Transverse colon (tissue), 4 donors: Measurements from ENCODE around the gene LARP7. TPM values are rescaled to one million over a fixed set of nuclear protein-coding genes. Genes with fewer than 3 reads are reported as not detected.
"Not testable (repeated sequence)": the region's sequence is repeated elsewhere in the genome, so short reads cannot be mapped to it uniquely, and the experiment has no call there.

Experiments used
- DNase-seq: peaks from one replicate; pipeline ENCODE4 v3.0.0-alpha.2; 2019
- H3K27ac ChIP-seq, 4 donors: fragments of 200-600 bp; sonication (generic); 2 replicates each; pipeline ENCODE4 v1.5.1; 2016 to 2018; ENCODE audit warnings: inconsistent platforms in 4 of 4
- H3K27me3 ChIP-seq: fragments of 200-600 bp; sonication (generic); 2 replicates; pipeline ENCODE4 v1.5.1; 2017; ENCODE audit warnings: inconsistent platforms
- H3K36me3 ChIP-seq, 4 donors: fragments of 200-600 bp; sonication (generic); 2 replicates each; pipeline ENCODE4 v1.5.1; 2017 to 2019; ENCODE audit warnings: inconsistent platforms in 4 of 4
- H3K4me1 ChIP-seq, 4 donors: fragments of 200-600 bp; sonication (generic); 2 replicates each; pipeline ENCODE4 v1.5.1; 2017 to 2020; ENCODE audit warnings: inconsistent platforms in 4 of 4
- H3K4me3 ChIP-seq, 4 donors: fragments of 200-600 bp; sonication (generic); 1 replicate in 1 of 4; 2 replicates in 3 of 4; pipeline versions ENCODE4 v1.5.1 to v1.6.1; 2017 to 2019; ENCODE audit warnings: inconsistent platforms in 4 of 4
- H3K9me3 ChIP-seq, 2 donors: fragments of 200-600 bp; sonication (generic); 2 replicates each; pipeline ENCODE4 v1.5.1; 2017 to 2019; ENCODE audit warnings: inconsistent platforms in 2 of 2
- CTCF ChIP-seq, 5 experiments: fragments of 200-600 bp in 3 of 5; fragments of 450-650 bp in 2 of 5; sonication (generic) in 3 of 5; IDR thresholded peaks; 1 replicate in 2 of 5; 2 replicates in 3 of 5; pipeline ENCODE4 v1.5.1; 2016 to 2017; ENCODE audit warnings: antibody characterized with exemption in 5 of 5, inconsistent platforms in 3 of 5, mild to moderate bottlenecking in 2 of 5, moderate library complexity in 1 of 5
- EP300 ChIP-seq: sonication (generic); formaldehyde crosslinking; IDR thresholded peaks from one replicate; pipeline ENCODE4 v1.6.1; 2017; ENCODE audit warnings: antibody characterized with exemption, low read depth
- POLR2A ChIP-seq: fragments of 450-650 bp; IDR thresholded peaks from one replicate; pipeline ENCODE4 v1.6.1; 2016; ENCODE audit warnings: antibody characterized with exemption, mild to moderate bottlenecking, moderate library complexity
- POLR2AphosphoS5 ChIP-seq, 3 donors: sonication (generic); formaldehyde crosslinking; IDR thresholded peaks; one replicate each; pipeline ENCODE4 v1.6.1; 2016; ENCODE audit warnings: antibody characterized with exemption in 3 of 3
- WGBS, 2 donors: methylation state at CpG; one replicate each; pipeline ENCODE4 v1.1.5; 2018; ENCODE audit warnings: low coverage in 1 of 2; 5-methylcytosine and 5-hydroxymethylcytosine counted together
- in situ Hi-C, 4 donors: fragments of 200-750 bp; cut with MboI; loops; one replicate each; pipeline versions ENCODE4 v1.15.0 to v1.15.1; 2017; ENCODE audit warnings: low sequenced_read_pairs in 3 of 4, low pct_ligation_motif_present in 1 of 4, low pct_unique_long_range_greater_than_20kb in 1 of 4
- intact Hi-C: fragments of 100-400 bp; cut with DNase I; formaldehyde crosslinking; loops from one replicate; pipeline ENCODE4 v1.15.1; 2023; ENCODE audit warnings: low total_unique reads
- total RNA-seq, 4 donors: library from RNA; depleted of rRNA; stranded (reverse); fragments of >200 nt; gene quantifications; one replicate each; pipeline ENCODE4 v1.1.0, GENCODE V29; 2016

Gene LARP7
- total RNA-seq, 4 donors from 2014 or later: 33.3 to 75.4 (median 47.6) TPM

- H3K9me3 ChIP-seq: no peaks in the 10 kb centered on the region
- intact Hi-C loops (no loop called here), in situ Hi-C loops (loop anchor here in 3 of 4 donors (10.0 to 25.0 kb wide), 3 partner anchors 129 to 389 kb away; partner anchors contain the start of gene AP1AR (in 1 of the 3))
- no peak overlapping the region for H3K27ac ChIP-seq
- DNase-seq: no peak
- TF ChIP-seq CTCF (IDR thresholded peaks at IDR 0.05) (no peak), POLR2A (no peak), POLR2AphosphoS5 (IDR thresholded peaks at IDR 0.05) (no peak)
- no peaks in the 10 kb centered on the region for H3K27me3 ChIP-seq
- WGBS, 2 donors: 91 to 94% methylated on average over 4 of the region's 4 CpGs
- peaks cover 0 to 5% (median 0%) of the 10 kb centered on the region in 4 donors for H3K36me3 ChIP-seq
- H3K4me3 ChIP-seq: no peak overlapping the region
- H3K4me1 ChIP-seq: no peaks in the 10 kb centered on the region
These were observed 10.7 kb upstream of the LARP7 start for GRCh38 chr4:112626228-112626627.

GRCh38 chr4:112633477-112634235, 3.3 kb upstream of the LARP7 start:
- Histone ChIP-seq H3K4me3 (no peak overlapping the region), H3K27me3 (no peaks in the 10 kb centered on the region), H3K36me3 (no peaks in the 10 kb centered on the region), H3K9me3 (no peaks in the 10 kb centered on the region), H3K27ac (no peak overlapping the region), H3K4me1 (peaks cover 7 to 20% (median 11%) of the 10 kb centered on the region in 4 donors)
- DNase-seq: no peak
- intact Hi-C loops (loop anchor here (10.0 kb wide), 2 partner anchors 121 to 311 kb away; no protein-coding TSS in a partner anchor), in situ Hi-C loops (loop anchor here in 3 of 4 donors (10.0 to 25.0 kb wide), 3 partner anchors 131 to 396 kb away; partner anchors contain the start of gene AP1AR (in 1 of the 3))
- WGBS, 2 donors: 34 to 39% methylated on average over 4 of the region's 4 CpGs
- TF ChIP-seq CTCF (IDR thresholded peaks at IDR 0.05) (peak; percentile 20 to 38 (median 36)), POLR2AphosphoS5 (IDR thresholded peaks at IDR 0.05) (no peak), POLR2A (no peak)

GRCh38 chr4:112637552-112637866, 566 bp downstream of the LARP7 start:
- H3K36me3 ChIP-seq: no peaks in the 10 kb centered on the region
- TF ChIP-seq POLR2A: no peak
- TF ChIP-seq POLR2AphosphoS5 (IDR thresholded peaks at IDR 0.05): no peak
- TF ChIP-seq CTCF (IDR thresholded peaks at IDR 0.05): no peak
- TF ChIP-seq EP300: peak; percentile 32
- H3K4me1 ChIP-seq: peaks cover 7 to 43% (median 12%) of the 10 kb centered on the region in 4 donors
- no peaks in the 10 kb centered on the region for H3K9me3 ChIP-seq
- H3K4me3 ChIP-seq: peak overlapping the region; percentile 36 to 86 (median 54)
- H3K27ac ChIP-seq: peak overlapping the region; percentile 88 to 94 (median 90)
- in situ Hi-C loops (loop anchor here in 3 of 4 donors (10.0 to 25.0 kb wide), 3 partner anchors 127 to 400 kb away; partner anchors contain the start of gene AP1AR (in 1 of the 3)), intact Hi-C loops (loop anchor here (10.0 kb wide), 2 partner anchors 117 to 307 kb away; no protein-coding TSS in a partner anchor)
- H3K27me3 ChIP-seq: no peaks in the 10 kb centered on the region
- DNase-seq: no peak
- WGBS, 2 donors: 0% methylated on average over 8 of the region's 8 CpGs

GRCh38 chr4:112642526-112642925, 5.6 kb downstream of the LARP7 start:
- in situ Hi-C loops: loop anchor here in 3 of 4 donors (25.0 kb wide), 2 partner anchors 295 to 405 kb away; partner anchors contain the start of gene AP1AR (in 1 of the 3)
- intact Hi-C loops: no loop called here

GRCh38 chr4:112644595-112645535, 7.9 kb downstream of the LARP7 start:
- 87 to 90% methylated on average over 9 to 10 of the region's 10 CpGs for WGBS, 2 donors
- Histone ChIP-seq H3K36me3 (peaks cover 0 to 45% (median 20%) of the 10 kb centered on the region in 4 donors), H3K4me1 (peaks cover 0 to 13% (median 0%) of the 10 kb centered on the region in 4 donors)
- DNase-seq, H3K27me3 ChIP-seq, intact Hi-C loops, H3K4me3 ChIP-seq, H3K9me3 ChIP-seq, H3K27ac ChIP-seq: not testable (repeated sequence)
- in situ Hi-C loops: loop anchor here in 3 of 4 donors (25.0 kb wide), 2 partner anchors 292 to 408 kb away; partner anchors contain the start of gene AP1AR (in 1 of the 3)

More at GRCh38 chr4:112642526-112642925, 5.6 kb downstream of the LARP7 start:
- TF ChIP-seq POLR2A: no peak
- no peak for TF ChIP-seq POLR2AphosphoS5 (IDR thresholded peaks at IDR 0.05)
- TF ChIP-seq EP300: no peak
- no peak for TF ChIP-seq CTCF (IDR thresholded peaks at IDR 0.05)
- no peak overlapping the region for H3K4me3 ChIP-seq
- H3K27ac ChIP-seq: no peak overlapping the region
- peaks cover 5 to 32% (median 9%) of the 10 kb centered on the region in 4 donors for H3K4me1 ChIP-seq
- no peaks in the 10 kb centered on the region for H3K27me3 ChIP-seq
- peaks cover 0 to 25% (median 12%) of the 10 kb centered on the region in 4 donors for H3K36me3 ChIP-seq
- 87 to 100% methylated on average over 2 of the region's 2 CpGs for WGBS, 2 donors
- no peak for DNase-seq
- H3K9me3 ChIP-seq: no peaks in the 10 kb centered on the region
